ENCODE data around the gene ACSF3.

The ACSF3 gene

GRCh38 chr16:89098767-89099430 is 5.2 kb downstream of the ACSF3 start:
- Histone ChIP-seq H3K4me1 (peaks cover 8% of the 10 kb centered on the region; the same call in 1 of the 2 replicates), H3K4me3 (no peak overlapping the region), H3K36me3 (replicated peaks) (peaks cover 13% of the 10 kb centered on the region; the same call in 1 of the 2 replicates), H3K9me3 (no peaks in the 10 kb centered on the region), H3K27me3 (ENCODE audit: low read depth) (no peaks in the 10 kb centered on the region)
- no peak for DNase-seq (ENCODE audit: low spot score in 2 of 2)
- in situ Hi-C loops (cut with MboI; ENCODE audit: low sequenced_read_pairs) = no loop called here

- no peak for DNase-seq (ENCODE audit: low spot score in 2 of 2)
- in situ Hi-C loops (cut with MboI; ENCODE audit: low sequenced_read_pairs) = no loop called here
- Histone ChIP-seq H3K4me1 (peaks cover 6% of the 10 kb centered on the region; the same call in 1 of the 2 replicates), H3K9me3 (no peaks in the 10 kb centered on the region), H3K27me3 (ENCODE audit: low read depth) (no peaks in the 10 kb centered on the region), H3K4me3 (no peak overlapping the region), H3K36me3 (replicated peaks) (peaks cover 13% of the 10 kb centered on the region; the same call in 1 of the 2 replicates)
Measured at GRCh38 chr16:89099905-89100304, 6.3 kb downstream of the ACSF3 start.

DNA sequence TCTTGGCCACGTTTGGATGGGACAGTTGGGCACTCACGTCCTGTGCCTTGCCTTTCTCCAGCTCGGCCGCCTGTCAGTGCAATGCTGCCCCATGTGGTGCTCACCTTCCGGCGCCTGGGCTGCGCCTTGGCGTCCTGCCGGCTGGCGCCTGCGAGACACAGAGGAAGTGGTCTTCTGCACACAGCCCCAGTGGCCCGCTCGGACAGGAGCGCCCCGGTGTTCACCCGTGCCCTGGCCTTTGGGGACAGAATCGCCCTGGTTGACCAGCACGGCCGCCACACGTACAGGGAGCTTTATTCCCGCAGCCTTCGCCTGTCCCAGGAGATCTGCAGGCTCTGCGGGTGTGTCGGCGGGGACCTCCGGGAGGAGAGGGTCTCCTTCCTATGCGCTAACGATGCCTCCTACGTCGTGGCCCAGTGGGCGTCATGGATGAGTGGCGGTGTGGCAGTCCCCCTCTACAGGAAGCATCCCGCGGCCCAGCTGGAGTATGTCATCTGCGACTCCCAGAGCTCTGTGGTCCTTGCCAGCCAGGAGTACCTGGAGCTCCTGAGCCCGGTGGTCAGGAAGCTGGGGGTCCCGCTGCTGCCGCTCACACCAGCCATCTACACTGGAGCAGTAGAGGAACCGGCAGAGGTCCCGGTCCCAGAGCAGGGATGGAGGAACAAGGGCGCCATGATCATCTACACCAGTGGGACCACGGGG is 7.1 kb downstream of the ACSF3 start:
- in situ Hi-C loops (cut with MboI; ENCODE audit: low sequenced_read_pairs) = no loop called here
- no peak for DNase-seq (ENCODE audit: low spot score in 2 of 2)
- H3K27me3 ChIP-seq (ENCODE audit: low read depth) = no peaks in the 10 kb centered on the region
- H3K4me1 ChIP-seq = 0 out of 2 replicates have a peak, but pooled peaks cover 3% of the 10 kb centered on the region
- peaks cover 13% of the 10 kb centered on the region; the same call in 1 of the 2 replicates for H3K36me3 ChIP-seq (replicated peaks)
- H3K4me3 ChIP-seq = no peak overlapping the region
- no peaks in the 10 kb centered on the region for H3K9me3 ChIP-seq

- DNase-seq (ENCODE audit: low spot score in 2 of 2) = no peak
- H3K27me3 ChIP-seq (ENCODE audit: low read depth) = no peaks in the 10 kb centered on the region
- H3K4me3 ChIP-seq = no peak overlapping the region
- 0 out of 2 replicates have a peak, but pooled peaks cover 3% of the 10 kb centered on the region for H3K4me1 ChIP-seq
- in situ Hi-C loops (cut with MboI; ENCODE audit: low sequenced_read_pairs) = no loop called here
- H3K36me3 ChIP-seq (replicated peaks) = peaks cover 15% of the 10 kb centered on the region; the same call in 1 of the 2 replicates
- no peaks in the 10 kb centered on the region for H3K9me3 ChIP-seq
Measured at GRCh38 chr16:89101303-89102040, 7.8 kb downstream of the ACSF3 start.

DNA sequence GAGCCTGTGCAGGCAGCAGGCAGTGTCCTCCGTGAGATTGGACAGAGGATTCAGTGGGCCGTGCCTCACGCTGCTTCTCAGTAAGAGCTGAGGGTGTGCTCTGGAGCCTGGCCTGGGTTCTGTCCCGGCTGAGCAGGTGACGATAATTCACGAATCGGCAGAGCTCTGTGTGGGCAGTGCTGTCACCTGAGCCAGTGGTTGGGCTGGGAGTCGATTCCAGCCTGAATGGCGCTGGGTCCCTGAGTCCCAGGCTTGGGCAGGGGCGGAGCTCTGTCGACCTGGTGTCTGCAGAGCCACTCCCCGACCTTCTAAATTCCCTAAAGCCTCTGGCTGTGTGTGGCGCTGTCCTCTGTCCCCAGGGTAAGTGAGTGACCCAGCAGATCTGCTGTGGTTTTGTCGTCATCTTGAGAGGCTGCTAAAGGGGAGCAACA is 8.4 kb downstream of the ACSF3 start:
- Histone ChIP-seq H3K4me1 (0 out of 2 replicates have a peak, but pooled peaks cover 3% of the 10 kb centered on the region), H3K27me3 (ENCODE audit: low read depth) (no peaks in the 10 kb centered on the region), H3K36me3 (replicated peaks) (peaks cover 18% of the 10 kb centered on the region; the same call in 1 of the 2 replicates), H3K4me3 (no peak overlapping the region), H3K9me3 (no peaks in the 10 kb centered on the region)
- DNase-seq (ENCODE audit: low spot score in 2 of 2) = no peak
- in situ Hi-C loops (cut with MboI; ENCODE audit: low sequenced_read_pairs) = no loop called here

- in situ Hi-C loops (cut with MboI; ENCODE audit: low sequenced_read_pairs) = no loop called here
- Histone ChIP-seq H3K27me3 (ENCODE audit: low read depth) (no peaks in the 10 kb centered on the region), H3K4me3 (no peak overlapping the region), H3K36me3 (replicated peaks) (peaks cover 23% of the 10 kb centered on the region), H3K4me1 (0 out of 2 replicates have a peak, but pooled peaks cover 3% of the 10 kb centered on the region), H3K9me3 (no peaks in the 10 kb centered on the region)
- no peak for DNase-seq (ENCODE audit: low spot score in 2 of 2)
Measured at GRCh38 chr16:89102481-89103073, 8.9 kb downstream of the ACSF3 start.

- in situ Hi-C loops (cut with MboI; ENCODE audit: low sequenced_read_pairs) = no loop called here
- peaks cover 25% of the 10 kb centered on the region for H3K36me3 ChIP-seq (replicated peaks)
- no peak overlapping the region for H3K4me3 ChIP-seq
- no peak for DNase-seq (ENCODE audit: low spot score in 2 of 2)
- H3K9me3 ChIP-seq = no peaks in the 10 kb centered on the region
- 0 out of 2 replicates have a peak, but pooled peaks cover under 1% of the 10 kb centered on the region for H3K4me1 ChIP-seq
- no peaks in the 10 kb centered on the region for H3K27me3 ChIP-seq (ENCODE audit: low read depth)
Measured at GRCh38 chr16:89103156-89103555, 9.5 kb downstream of the ACSF3 start.

GRCh38 chr16:89103781-89104180 is 10.1 kb downstream of the ACSF3 start:
- H3K9me3 ChIP-seq = no peaks in the 10 kb centered on the region
- peaks cover 25% of the 10 kb centered on the region for H3K36me3 ChIP-seq (replicated peaks)
- no peak overlapping the region for H3K4me3 ChIP-seq
- H3K27me3 ChIP-seq (ENCODE audit: low read depth) = no peaks in the 10 kb centered on the region
- DNase-seq (ENCODE audit: low spot score in 2 of 2) = no peak
- no peaks in the 10 kb centered on the region for H3K4me1 ChIP-seq
- in situ Hi-C loops (cut with MboI; ENCODE audit: low sequenced_read_pairs) = no loop called here

GRCh38 chr16:89104303-89104702 is 10.7 kb downstream of the ACSF3 start:
- no peak overlapping the region for H3K4me3 ChIP-seq
- H3K27me3 ChIP-seq (ENCODE audit: low read depth) = no peaks in the 10 kb centered on the region
- no peak for DNase-seq (ENCODE audit: low spot score in 2 of 2)
- no peaks in the 10 kb centered on the region for H3K9me3 ChIP-seq
- in situ Hi-C loops (cut with MboI; ENCODE audit: low sequenced_read_pairs) = no loop called here
- peaks cover 25% of the 10 kb centered on the region for H3K36me3 ChIP-seq (replicated peaks)
- no peaks in the 10 kb centered on the region for H3K4me1 ChIP-seq

- H3K4me1 ChIP-seq = no peaks in the 10 kb centered on the region
- H3K27me3 ChIP-seq (ENCODE audit: low read depth) = no peaks in the 10 kb centered on the region
- in situ Hi-C loops (cut with MboI; ENCODE audit: low sequenced_read_pairs) = no loop called here
- H3K4me3 ChIP-seq = no peak overlapping the region
- no peak for DNase-seq (ENCODE audit: low spot score in 2 of 2)
- H3K36me3 ChIP-seq (replicated peaks) = peaks cover 28% of the 10 kb centered on the region
- no peaks in the 10 kb centered on the region for H3K9me3 ChIP-seq
Measured at GRCh38 chr16:89104930-89105571, 11.4 kb downstream of the ACSF3 start.

DNA sequence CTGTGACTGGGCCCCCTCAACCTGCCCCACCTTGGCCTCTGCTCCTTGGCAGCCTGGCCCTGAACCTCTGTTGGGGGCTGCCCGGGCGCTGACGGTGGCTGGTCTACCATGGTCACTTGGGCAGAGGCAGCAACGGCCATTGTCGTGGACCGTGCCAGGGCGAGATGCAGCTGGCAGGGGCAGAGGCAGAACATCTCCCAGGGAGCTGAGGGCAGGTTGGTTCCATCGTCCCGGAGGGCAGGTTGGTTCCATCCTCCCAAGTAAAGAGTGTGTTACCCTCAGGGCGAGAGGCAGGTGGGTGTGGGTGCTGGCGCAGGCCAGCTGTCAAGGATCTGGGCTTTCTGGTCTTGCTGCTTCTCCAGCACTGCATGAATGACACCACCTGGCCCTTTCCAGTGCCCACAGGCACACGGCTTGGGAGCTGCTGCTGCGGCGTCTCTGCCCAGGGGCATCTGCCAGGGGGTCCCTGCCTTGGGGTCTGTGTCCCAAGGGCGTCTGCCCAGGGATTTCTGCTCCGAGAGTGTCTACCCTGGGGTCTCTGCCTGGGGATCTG is 12.0 kb downstream of the ACSF3 start:
- no peaks in the 10 kb centered on the region for H3K9me3 ChIP-seq
- no peaks in the 10 kb centered on the region for H3K27me3 ChIP-seq (ENCODE audit: low read depth)
- H3K4me3 ChIP-seq = no peak overlapping the region
- H3K4me1 ChIP-seq = no peaks in the 10 kb centered on the region
- no peak for DNase-seq (ENCODE audit: low spot score in 2 of 2)
- in situ Hi-C loops (cut with MboI; ENCODE audit: low sequenced_read_pairs) = no loop called here
- H3K36me3 ChIP-seq (replicated peaks) = peaks cover 32% of the 10 kb centered on the region

- no peak for DNase-seq (ENCODE audit: low spot score in 2 of 2)
- in situ Hi-C loops (cut with MboI; ENCODE audit: low sequenced_read_pairs) = no loop called here
- no peaks in the 10 kb centered on the region for H3K27me3 ChIP-seq (ENCODE audit: low read depth)
- H3K9me3 ChIP-seq = no peaks in the 10 kb centered on the region
- no peak overlapping the region for H3K4me3 ChIP-seq
- no peaks in the 10 kb centered on the region for H3K4me1 ChIP-seq
- peaks cover 30% of the 10 kb centered on the region for H3K36me3 ChIP-seq (replicated peaks)
Measured at GRCh38 chr16:89106533-89107202, 13.0 kb downstream of the ACSF3 start.
